ENCODE measurements around the gene MTNR1A. TPM values are rescaled to one million over a fixed set of nuclear protein-coding genes. Genes with fewer than 3 reads are reported as not detected.
A peak's percentile ranks its signal among the peaks of the same experiment; 100 is the strongest.

Gene MTNR1A
- total and polyA plus RNA-seq, 9 of the 15 experiments (the other 6 are each of a cell fraction or from before 2014, with no cell fraction given) = 0.09 to 0.12 (median 0.10) TPM; not detected in 5

GRCh38 chr4:186536285-186536684 is 19.1 kb downstream of the MTNR1A start:
- no peak overlapping the region for H3K9ac ChIP-seq (ENCODE audit: insufficient read depth in 1 of 2, low read depth in 2 of 2, low read length in 2 of 2)
- ChIA-PET CTCF (ENCODE audit: low intra/inter-chr PET ratio) (no interaction called here), POLR2A (no interaction called here)
- intact Hi-C loops (cut with micrococcal nuclease) = loop anchor here (2.0 kb wide), 1 partner anchor 35 kb away; no protein-coding TSS in a partner anchor
- H4K20me1 ChIP-seq (replicated peaks; ENCODE audit: control insufficient read depth, insufficient read depth, low read length) = no peaks in the 10 kb centered on the region
- peak; percentile 33 to 47 (median 38) for DNase-seq (ENCODE audit: extremely low read depth in 1 of 4, low spot score in 3 of 4)
- ATAC-seq = peak; percentile 69
- no peaks in the 10 kb centered on the region for H3K27me3 ChIP-seq (ENCODE audit: control insufficient read depth in 2 of 2, insufficient read depth in 2 of 2, low read length in 2 of 2)
- no peak overlapping the region for H3K4me3 ChIP-seq
- no peaks in the 10 kb centered on the region for H3K9me1 ChIP-seq (ENCODE audit: control insufficient read depth, insufficient read depth, low read length)
- no peaks in the 10 kb centered on the region for H3K79me2 ChIP-seq (ENCODE audit: control insufficient read depth, insufficient read depth, low read length)
- no peak for FAIRE-seq
- no peak overlapping the region for H3K27ac ChIP-seq (ENCODE audit: extremely low read depth, low read depth, low read length)
- TF ChIP-seq PTRF (tag; IDR thresholded peaks at IDR 0.05) (no peak), ELK1 (CRISPR knock-in tag; IDR thresholded peaks at IDR 0.05) (no peak), ZFP36 (IDR thresholded peaks at IDR 0.05; ENCODE audit: low read depth, low read length, partially characterized antibody) (no peak), ZNF766 (CRISPR knock-in tag; conservative IDR thresholded peaks at IDR 0.05) (no peak), SPI1 (IDR thresholded peaks at IDR 0.05; ENCODE audit: borderline replicate concordance, low read depth, low read length) (0 out of 2 replicates have a peak, but pooled peaks have one; percentile 29), FOSL1 (tag; conservative IDR thresholded peaks at IDR 0.05) (no peak), ZNF12 (CRISPR knock-in tag; IDR thresholded peaks at IDR 0.05) (peak; percentile 58; the same call in 1 of the 2 replicates), ZBTB12 (CRISPR knock-in tag; IDR thresholded peaks at IDR 0.05) (no peak), SREBF2 (CRISPR knock-in tag; IDR thresholded peaks at IDR 0.05) (no peak), CTCF (IDR thresholded peaks at IDR 0.05 in 2 of 3, conservative IDR thresholded peaks at IDR 0.05 in 1 of 3; ENCODE audit: insufficient read depth in 2 of 3, low read depth in 1 of 3, low read length in 3 of 3) (peak; percentile 53 to 94 (median 69))
- H3K36me3 ChIP-seq (ENCODE audit: control insufficient read depth, insufficient read depth, low read length) = no peaks in the 10 kb centered on the region
- peaks cover 4 to 7% of the 10 kb centered on the region in 2 experiments; a peak in 3 of 5 replicates for H3K4me1 ChIP-seq (replicated peaks in 1 of 2; ENCODE audit: control insufficient read depth in 2 of 2, insufficient read depth in 2 of 2, low read length in 2 of 2)
- in situ Hi-C loops (cut with MboI) = no loop called here
- no TSS peak for BruUV-seq (replicated peaks)
- no peak overlapping the region for H3K4me2 ChIP-seq (ENCODE audit: insufficient read depth, low read length)
- no peak overlapping the region for H2AFZ ChIP-seq (ENCODE audit: low read depth, low read length)
- H3K9me3 ChIP-seq (replicated peaks; ENCODE audit: control insufficient read depth, insufficient read depth, low read depth, low read length) = peaks cover 7% of the 10 kb centered on the region; the same call in 1 of the 2 replicates
- 61% methylated on average over 7 of the region's 10 CpGs for WGBS (ENCODE audit: insufficient coverage, low coverage, missing lambda C conversion rate)
